DMS114 treated with DMSO at 0.1 percent for 48 hours (cell line): Measurements from ENCODE around the gene CCHCR1.
"Not testable (repeated sequence)": the region's sequence is repeated elsewhere in the genome, so short reads cannot be mapped to it uniquely, and the experiment has no call there.

Experiments
- DNase-seq: peaks from one replicate; lab custom pipeline; 2025; ENCODE audit not compliant: unreplicated experiment; lab: John Stamatoyannopoulos, UW

Gene CCHCR1, protein sequence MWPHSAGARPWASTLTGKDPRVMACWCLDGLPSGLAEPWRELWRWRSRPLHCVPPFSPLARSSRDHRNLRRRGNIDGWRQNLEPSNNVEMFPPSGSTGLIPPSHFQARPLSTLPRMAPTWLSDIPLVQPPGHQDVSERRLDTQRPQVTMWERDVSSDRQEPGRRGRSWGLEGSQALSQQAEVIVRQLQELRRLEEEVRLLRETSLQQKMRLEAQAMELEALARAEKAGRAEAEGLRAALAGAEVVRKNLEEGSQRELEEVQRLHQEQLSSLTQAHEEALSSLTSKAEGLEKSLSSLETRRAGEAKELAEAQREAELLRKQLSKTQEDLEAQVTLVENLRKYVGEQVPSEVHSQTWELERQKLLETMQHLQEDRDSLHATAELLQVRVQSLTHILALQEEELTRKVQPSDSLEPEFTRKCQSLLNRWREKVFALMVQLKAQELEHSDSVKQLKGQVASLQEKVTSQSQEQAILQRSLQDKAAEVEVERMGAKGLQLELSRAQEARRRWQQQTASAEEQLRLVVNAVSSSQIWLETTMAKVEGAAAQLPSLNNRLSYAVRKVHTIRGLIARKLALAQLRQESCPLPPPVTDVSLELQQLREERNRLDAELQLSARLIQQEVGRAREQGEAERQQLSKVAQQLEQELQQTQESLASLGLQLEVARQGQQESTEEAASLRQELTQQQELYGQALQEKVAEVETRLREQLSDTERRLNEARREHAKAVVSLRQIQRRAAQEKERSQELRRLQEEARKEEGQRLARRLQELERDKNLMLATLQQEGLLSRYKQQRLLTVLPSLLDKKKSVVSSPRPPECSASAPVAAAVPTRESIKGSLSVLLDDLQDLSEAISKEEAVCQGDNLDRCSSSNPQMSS

DNA sequence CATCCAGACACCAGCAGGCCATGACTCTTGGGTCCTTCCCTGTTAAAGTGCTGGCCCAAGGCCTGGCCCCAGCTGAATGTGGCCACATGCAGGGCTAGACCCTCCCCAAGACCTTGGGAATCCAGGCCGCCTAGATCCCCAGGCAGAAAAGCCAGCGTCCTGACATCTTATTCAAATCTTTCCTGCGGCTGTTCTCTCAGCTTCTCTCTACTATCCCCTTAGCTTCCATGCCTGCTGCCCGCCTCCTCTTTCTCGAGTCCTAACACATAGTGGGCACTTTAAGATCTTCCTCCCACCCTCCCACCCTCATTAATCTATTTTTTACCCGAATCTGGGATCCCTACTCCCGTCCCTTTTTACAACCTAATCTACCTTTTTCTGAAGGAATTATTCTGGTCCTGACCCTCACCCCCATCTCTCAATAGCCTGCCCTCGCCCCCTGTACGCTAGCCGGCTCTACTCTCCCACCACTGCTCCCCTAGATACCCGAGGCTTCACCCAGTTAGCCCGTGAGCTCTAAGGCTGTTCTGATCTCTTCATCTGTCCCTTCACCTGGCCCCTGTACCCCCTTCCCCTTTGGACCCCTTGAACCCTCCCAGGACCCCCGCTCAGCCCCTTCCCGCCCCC, at the start of gene CCHCR1:
Gene CCHCR1, minus strand, starts transcription at position 290 of the 627 bp plus-strand sequence. Its CDS starts 202 bp downstream, at position 88.
- no peak for DNase-seq

DNA sequence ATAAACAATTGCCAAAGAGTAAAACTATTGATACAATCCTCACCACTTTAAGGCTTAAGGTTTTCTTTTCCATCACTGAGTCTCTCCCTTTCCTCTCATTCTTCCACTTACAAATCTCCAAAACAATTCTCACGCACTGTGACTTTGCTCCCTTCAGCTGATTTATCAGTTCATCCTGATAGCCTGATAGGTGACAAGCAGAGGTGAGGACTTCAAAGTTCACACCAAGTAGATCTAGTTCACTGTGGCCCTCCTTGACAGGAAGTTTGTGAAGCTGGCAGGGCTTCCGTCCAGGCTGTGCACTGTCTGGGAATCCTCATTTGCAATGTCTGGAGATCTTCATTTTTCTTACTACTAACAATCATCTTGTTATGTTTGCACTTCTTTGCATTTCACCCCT, 48.0 kb upstream of the CCHCR1 start:
- DNase-seq = no peak

DNA sequence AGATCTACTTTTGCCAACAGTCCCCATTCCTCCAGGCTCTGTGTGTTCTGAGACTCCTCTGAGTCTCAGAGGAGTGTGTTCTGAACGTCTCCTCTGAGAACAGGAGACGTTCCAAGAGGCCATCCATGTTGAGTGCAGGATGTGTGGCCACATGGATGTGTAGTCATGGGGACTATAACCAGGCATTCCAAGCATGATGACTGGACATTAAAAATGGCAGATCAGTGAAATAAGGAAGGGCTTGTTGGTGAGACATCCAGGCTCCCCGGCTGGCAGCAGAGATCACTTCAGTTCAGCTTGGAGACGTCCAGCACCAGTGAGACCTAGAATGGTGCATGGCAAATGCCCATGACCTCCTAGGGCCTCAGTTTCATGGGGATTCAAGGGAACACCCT, 47.1 kb upstream of the CCHCR1 start:
- no peak for DNase-seq

DNA sequence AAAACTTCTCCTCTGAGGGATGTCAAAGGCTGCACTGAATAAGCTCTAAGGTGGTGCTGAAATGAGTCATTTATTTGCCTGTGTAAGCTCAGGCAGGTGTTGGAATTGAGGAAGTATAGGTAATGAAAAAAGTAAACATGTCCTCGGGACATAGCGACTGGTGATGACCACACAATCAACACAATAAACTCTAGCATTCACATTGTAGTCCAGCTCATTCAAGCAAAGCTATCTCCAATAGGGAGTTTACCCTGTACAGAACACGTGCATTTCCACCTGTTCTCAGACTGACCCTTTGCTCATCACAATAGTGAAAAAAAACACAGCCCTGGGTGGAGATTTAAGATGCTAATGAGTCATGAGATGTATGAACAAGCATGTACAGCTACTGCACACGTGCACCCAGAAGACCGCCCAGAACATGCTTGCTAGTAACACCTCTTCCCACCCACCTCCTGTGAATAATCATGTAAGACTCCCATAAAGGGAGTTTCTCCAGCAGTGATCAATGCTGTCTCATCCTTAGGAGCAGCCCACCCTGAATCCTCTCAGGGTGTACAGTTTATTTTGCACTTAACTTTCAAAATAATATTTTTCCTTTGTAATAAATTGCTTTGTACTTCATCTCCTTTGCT, 45.9 kb upstream of the CCHCR1 start:
- no peak for DNase-seq

DNA sequence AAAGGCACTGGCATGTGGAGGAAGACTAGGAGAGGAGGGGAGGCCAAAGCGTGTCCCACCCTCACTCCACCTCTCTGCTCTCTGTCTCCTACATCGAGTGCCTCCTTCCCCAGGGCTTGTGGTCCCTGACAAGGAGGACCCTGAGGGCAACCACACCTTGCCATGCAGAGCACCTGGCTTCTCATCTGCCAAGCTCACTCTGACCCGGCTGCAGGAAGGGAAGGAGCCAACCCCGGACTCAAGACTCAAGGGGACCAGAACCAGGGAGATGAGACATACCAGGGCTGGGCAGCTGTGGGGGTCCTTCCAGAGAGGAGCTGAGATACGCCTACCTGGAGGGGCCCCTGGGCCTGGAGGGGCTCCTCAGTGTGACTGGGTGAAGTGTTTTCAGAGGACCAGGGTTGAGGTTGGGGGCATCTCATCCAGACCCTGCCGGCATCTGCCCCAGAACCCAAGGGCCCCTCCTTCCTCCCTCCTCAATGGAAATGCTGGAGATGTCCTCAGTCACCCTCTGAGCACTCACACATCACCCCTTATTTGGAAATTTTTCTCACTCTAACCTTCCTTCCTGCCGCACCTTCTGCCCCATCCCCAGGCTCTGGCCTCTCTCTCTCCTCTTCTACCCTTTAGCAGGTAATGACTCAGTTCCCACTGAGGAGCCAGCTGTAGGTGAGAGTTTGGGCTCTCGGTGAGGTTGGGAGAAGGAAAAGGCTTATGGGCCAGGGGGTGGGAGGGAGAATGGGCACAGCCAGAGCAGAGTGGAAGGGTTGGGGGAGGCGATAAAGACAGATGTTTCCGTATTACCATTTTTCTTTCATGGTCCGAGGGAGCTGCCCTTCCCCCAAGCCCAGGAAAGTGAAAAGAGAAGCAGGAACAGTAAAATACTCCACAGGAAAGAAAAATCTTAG, 44.9 kb upstream of the CCHCR1 start:
- no peak for DNase-seq

DNA sequence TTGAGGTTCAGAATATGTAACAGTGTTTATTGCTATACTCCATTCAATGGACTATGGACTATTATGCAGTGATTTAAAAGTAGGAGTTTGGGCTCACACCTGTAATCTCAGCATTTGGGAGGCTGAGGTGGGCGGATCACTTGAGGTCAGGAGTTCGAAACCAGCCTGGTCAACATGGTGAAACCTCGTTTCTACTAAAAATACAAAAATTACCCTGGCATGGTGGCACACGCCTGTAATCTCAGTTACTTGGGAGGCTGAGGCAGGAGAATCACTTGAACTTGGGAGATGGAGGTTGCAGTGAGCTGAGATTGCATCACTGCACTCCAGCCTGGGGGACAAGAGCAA, 41.5 kb upstream of the CCHCR1 start:
- DNase-seq = not testable (repeated sequence)

DNA sequence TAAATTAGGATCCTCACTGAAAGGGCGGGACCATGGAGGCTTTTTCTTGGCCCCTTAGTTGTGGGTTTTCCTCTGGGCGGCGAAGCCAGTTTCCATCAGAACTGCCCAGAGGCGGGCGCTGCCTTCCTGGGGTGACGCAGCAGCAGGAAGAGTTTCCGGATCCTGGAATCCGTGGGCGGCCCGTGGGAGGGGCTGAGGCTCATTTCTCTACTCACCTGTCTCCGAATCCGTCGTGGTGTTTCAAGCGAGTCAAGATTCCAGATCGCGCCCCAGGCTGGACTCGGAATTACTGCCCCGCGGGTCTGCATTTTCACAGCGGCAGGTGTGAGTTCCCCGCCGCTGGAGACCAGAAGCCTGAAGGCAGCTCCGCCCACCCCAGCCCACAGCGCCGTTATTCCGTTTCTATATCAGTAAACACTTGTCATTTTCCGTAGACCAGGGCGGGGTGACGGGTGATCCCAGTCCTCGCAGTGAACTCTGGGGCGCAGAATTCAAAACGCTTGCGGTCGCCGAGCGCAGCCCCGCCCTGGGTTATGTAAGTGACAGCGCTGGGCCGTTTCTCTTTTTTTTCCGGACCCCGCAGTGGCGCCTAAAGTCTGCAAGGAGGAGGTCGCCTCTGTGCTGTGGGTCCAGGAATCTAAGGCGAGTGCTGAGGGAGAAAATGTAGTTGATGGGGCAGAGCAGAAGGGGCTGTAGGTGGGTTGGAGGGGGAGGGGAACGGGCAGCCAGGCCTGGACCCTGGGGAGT, 40.1 kb upstream of the CCHCR1 start:
- DNase-seq = peak; percentile 73

DNA sequence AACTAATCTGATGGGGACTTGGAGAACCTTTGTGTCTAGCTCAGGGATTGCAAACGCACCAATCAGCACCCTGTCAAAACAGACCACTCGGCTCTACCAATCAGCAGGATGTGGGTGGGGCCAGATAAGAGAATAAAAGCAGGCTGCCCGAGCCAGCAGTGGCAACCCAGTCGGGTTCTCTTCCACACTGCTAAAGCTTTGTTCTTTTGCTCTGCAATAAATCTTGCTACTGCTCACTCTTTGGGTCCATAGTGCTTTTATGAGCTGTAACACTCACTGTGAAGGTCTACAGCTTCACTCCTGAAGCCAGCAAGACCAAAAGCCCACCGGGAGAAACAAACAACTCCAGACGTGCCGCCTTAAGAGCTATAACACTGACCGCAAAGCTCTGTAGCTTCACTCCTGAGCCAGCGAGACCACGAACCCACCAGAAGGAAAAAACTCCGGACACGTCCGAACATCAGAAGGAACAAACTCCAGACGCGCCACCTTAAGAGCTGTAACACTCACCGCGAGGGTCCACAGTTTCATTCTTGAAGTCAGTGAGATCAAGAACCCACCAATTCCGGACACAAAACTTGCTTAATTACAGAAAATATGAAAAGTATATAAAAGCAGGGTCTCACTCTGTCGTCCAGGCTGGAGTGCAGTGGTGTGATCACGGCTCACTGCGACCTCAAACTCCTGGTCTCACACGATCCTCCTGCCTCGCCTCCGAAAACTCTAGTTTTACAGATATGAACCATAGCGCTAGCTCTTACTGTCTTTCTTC, 38.8 kb upstream of the CCHCR1 start:
- DNase-seq = not testable (repeated sequence)

DNA sequence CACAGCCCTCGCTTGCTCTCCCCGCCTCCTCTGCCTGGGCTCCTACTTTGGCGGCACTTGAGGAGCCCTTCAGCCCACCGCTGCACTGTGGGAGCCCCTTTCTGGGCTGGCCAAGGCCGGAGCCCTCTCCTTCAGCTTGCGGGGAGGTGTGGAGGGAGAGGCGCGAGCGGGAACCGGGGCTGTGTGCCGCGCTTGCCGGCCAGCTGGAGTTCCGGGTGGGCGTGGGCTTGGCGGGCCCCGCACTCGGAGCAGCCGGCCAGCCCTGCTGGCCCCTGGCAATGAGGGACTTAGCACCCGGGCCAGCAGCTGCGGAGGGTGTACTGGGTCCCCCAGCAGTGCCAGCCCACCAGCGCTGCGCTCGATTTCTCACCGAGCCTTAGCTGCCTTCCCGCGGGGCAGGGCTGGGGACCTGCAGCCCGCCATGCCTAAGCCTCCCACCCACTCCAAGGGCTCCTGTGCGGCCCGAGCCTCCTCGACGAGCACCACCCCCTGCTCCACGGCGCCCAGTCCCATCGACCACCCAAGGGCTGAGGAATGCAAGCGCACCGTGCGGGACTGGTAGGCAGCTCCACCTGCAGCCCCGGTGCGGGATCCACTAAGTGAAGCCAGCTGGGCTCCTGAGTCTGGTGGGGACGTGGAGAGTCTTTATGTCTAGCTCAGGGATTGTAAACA, 37.8 kb upstream of the CCHCR1 start:
- not testable (repeated sequence) for DNase-seq

DNA sequence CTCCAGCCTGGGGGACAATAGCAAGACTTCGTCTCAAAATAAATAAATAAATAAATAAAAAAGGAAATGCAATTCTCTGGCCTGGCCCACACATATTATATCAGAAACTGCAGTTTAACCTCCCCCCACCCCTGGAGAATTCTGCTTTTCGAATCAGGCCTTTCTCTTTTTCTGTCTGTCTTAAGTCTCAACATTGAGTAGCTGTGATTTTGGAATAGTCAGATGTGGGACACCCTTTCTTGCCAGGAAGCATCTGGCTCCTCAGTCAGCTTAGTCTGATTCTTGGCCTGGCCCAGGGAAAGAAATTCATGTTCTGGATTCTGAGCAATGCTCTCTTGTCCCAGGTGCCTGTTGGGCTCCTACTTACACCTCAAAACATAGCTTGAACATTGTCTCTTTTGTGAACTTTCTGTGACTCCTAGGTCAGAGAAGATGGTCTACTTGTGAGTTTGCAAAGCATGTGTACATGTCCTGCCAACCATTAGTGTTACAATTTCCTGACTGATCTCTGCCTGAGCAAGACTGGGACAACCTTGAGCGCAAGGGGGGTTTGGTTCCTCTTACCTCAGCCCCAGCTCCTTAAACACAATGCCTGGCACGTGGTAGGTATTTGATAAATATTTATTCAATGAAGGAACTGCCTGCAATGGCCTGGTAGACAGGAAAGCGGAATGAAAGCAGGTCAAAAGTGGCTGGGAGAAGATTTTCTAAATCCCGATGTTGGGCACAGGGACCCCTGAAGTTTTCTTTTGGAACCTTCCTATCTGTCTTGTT, 36.6 kb upstream of the CCHCR1 start:
- DNase-seq = no peak

DNA sequence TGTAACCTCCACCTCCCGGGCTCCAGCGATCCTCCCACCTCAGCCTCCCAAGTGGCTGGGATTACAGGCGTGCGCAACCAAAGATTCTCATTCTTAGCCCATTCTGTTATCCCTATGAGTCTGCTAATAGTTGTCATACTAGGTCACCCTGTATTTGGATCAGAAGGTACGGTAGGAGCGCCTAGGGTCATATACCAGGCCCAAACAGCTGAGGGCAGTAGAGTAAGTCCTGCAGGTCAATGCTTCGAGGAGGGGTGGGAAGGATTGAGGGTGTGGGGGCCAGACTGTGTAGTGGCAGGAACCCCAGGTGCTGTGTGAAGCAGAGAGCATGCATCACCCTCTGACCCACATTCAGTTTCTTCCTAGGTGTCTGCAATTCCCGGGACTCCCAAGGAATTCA, 35.6 kb upstream of the CCHCR1 start:
- DNase-seq = no peak

DNA sequence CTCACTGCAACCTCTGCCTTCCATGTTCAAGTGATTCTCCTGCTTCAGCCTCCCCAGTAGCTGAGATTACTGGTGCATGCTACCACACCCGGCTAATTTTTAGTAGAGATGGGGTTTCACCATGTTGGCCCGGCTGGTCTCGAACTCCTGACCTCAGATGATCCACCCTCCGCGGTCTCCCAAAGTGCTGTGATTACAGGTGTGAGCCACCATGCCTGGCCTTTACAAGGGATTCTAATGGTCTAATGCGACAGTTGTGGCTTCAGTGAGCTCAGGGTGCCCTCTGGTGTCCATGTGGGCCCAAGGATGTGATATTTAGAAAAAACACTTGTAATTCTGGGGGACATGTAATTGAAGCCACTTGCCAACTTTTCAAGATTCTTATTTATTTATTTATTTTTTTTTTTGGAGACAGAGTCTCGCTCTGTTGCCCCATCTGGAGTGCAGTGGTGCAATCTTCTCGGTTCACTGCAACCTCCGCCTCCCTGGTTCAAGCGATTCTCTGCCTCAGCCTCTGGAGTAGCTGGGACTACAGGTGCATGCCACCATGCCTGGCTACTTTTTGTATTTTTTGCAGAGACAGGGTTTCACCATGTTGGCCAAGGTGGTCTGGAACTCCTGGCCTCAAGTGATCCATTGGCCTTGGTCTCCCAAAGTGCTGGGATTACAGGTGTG, 35.0 kb upstream of the CCHCR1 start:
- DNase-seq = peak; percentile 75

DNA sequence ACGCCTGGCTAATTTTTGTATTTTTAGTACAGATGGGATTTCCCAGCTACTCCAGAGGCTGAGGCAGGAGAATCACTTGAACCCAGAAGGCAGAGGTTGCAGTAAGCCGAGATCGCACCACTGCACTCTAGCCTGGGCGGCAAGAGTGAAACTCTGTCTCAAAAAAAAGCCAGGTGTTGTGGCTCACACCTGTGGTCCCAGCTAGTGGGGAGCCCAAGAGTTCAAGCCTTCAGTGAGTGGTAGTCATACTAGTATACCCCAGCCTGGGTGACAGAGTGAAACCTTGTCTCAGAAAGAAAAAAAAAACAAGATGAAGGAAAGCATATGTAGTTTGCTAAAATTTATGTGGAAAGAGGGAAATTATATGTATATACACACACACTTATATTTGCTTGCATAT, 32.9 kb upstream of the CCHCR1 start:
- DNase-seq = no peak

DNA sequence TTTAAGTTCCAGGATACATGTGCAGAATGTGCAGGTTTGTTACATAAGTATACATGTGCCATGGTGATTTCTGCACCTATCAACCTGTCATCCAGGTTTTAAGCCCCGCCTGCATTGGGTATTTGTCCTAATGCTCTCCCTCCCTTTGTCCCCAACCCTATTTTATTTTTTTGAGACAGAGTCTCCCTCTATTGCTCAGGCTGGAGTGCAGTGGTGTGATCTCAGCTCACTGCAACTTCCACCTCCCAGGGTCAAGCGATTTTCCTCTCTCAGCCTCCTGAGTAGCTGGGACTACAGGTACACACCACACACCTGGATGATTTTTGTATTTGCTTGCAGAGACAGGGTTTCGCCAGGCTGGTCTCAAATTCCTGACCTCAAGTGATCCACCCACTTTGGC, 31.6 kb upstream of the CCHCR1 start:
- DNase-seq = not testable (repeated sequence)

DNA sequence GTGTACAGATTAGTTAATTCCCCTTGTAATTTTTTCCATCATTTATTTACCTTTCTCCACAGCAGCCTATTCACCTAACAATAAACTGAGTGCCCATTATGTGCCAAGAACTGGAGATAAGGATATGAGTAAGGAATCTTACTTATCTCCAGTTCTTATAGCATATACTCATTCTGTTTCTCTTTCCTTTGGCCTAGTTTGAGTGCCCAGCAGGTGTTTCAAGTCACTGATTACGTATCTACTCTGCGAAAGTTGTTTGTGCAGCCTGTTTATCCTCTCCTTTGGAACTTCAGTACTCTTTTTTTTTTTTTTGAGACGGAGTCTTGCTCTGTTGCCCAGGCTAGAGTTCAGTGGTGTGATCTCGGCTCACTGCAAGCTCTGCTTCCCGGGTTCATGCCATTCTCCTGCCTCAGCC, 30.2 kb upstream of the CCHCR1 start:
- DNase-seq = no peak

DNA sequence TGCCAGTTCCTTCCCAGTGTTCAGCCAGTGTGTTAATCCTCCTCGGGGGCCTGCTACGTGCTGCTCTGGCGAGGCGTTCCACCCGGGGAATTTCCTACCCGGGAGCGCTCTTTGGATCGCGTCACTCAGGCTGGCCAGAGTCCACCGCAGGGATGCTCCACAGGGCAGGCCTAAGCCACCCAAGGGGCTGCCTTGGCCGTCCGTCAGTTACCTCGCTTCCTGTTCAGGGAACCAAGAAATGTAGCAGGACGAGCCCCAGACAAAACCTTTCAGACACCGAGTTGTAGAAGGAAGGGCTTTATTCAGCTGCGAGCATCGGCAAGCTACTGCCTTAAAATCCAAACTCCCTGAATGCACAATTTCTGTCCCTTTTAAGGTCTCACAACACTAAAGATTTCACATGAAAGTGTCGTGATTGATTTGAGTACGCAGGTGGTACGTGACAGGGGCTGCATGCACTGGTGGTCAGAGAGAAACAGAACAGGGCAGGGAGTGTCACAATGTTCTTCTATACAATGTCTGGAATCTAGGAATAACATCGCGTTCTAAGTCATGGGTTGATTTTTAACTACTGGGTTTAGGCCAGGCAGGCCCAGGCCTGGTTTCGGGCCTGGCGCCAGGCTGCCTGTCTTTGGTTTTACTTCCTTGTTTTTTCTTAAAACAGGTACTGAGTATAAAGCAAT, 28.6 kb upstream of the CCHCR1 start:
- DNase-seq = no peak
